ENCODE measurements around the gene AKAP6.

AKAP6 gene

DNA sequence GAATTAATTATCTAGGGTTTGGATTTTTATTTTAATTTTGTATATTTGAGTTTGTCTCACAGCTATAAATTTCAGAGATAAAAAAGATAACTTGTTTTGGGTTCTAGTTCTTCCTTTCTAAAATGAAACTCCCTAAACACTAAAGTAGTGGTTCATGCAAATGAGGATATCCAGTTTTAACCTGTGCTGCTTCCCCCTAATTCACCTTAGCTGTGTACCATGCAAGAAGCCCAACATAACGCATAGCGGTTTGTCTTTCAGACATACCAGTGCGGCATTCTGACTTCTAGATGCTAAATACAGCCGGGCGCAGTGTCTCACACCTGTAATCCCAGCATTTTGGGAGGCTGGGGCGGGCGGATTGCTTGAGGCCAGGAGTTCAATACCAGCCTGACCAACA is 320.9 kb downstream of the AKAP6 start:
- Mint-ChIP-seq H3K4me1 (no peaks in the 10 kb centered on the region), H3K27me3 (no peaks in the 10 kb centered on the region), H3K4me3 (no peak overlapping the region), H3K9me3 (no peaks in the 10 kb centered on the region), H3K36me3 (no peaks in the 10 kb centered on the region), H3K27ac (no peak overlapping the region)
- no peak for DNase-seq
- CTCF ChIA-PET, result no interaction called here

DNA sequence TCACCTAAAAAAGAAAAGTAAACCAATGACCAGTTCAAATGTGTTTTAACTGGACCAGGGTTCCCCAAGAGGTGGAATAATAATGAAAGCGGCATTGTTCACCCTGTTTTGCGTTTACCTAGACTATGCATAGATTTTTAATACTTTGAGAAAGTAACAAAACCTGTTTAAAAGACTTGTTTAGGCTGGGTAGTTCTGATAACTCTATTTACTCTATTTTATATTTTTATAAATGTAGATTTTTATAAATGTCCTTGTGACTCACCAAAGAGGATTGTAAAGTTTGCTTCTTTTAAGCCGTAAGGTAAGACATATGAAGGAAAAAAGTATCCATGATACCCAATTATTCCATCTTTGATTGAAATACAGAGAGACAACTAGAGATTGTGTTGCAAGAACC is 321.6 kb downstream of the AKAP6 start:
- H3K27me3 Mint-ChIP-seq, result no peaks in the 10 kb centered on the region
- CTCF ChIA-PET, result no interaction called here
- no peak overlapping the region for H3K27ac Mint-ChIP-seq
- H3K4me1 Mint-ChIP-seq, result no peaks in the 10 kb centered on the region
- no peaks in the 10 kb centered on the region for H3K9me3 Mint-ChIP-seq
- H3K36me3 Mint-ChIP-seq, result no peaks in the 10 kb centered on the region
- DNase-seq, result no peak
- no peak overlapping the region for H3K4me3 Mint-ChIP-seq

DNA sequence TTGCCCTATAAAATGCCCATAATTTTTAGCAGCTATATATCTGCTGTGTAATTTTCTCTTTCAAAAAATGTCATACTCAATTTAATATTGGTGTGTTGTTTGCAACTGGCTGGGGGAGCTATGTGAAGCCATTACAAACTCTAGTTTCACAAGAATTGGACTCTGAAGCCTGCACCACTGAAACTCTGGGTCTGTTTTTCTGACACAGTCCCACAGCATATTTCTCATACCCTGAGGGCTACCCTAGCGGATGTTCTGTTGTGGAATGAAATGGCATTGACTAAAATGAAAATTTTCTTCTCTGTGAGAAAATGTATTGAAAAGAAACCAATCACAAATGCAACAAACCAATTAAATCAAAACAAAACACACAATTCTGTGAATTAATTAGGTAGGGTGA is 325.0 kb downstream of the AKAP6 start:
- Mint-ChIP-seq H3K4me1 (no peaks in the 10 kb centered on the region), H3K9me3 (no peaks in the 10 kb centered on the region), H3K27ac (no peak overlapping the region), H3K4me3 (no peak overlapping the region), H3K36me3 (no peaks in the 10 kb centered on the region), H3K27me3 (no peaks in the 10 kb centered on the region)
- CTCF ChIA-PET, result no interaction called here
- no peak for DNase-seq

DNA sequence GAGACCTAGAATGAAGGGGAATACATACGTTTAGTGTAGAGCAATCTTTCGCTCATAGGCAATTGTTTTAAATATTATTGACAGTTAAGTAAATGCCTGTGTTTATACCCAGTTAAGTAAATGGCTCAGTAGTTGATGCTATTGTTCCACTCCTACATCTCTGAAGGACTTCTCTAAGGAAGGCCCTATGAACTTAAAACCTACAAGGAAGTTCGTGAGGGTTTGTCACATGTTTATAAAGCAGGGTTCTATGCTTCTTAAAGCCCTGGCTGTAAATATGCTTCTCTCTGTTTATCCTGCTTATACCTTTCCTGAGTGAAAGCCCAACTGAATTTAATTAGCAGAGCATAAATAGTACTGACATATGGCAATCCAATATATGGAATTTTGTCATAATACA is 327.5 kb downstream of the AKAP6 start:
- H3K27me3 Mint-ChIP-seq, result no peaks in the 10 kb centered on the region
- H3K4me1 Mint-ChIP-seq, result no peaks in the 10 kb centered on the region
- H3K4me3 Mint-ChIP-seq, result no peak overlapping the region
- no peak overlapping the region for H3K27ac Mint-ChIP-seq
- DNase-seq, result no peak
- H3K9me3 Mint-ChIP-seq, result no peaks in the 10 kb centered on the region
- no peaks in the 10 kb centered on the region for H3K36me3 Mint-ChIP-seq
- CTCF ChIA-PET, result no interaction called here

DNA sequence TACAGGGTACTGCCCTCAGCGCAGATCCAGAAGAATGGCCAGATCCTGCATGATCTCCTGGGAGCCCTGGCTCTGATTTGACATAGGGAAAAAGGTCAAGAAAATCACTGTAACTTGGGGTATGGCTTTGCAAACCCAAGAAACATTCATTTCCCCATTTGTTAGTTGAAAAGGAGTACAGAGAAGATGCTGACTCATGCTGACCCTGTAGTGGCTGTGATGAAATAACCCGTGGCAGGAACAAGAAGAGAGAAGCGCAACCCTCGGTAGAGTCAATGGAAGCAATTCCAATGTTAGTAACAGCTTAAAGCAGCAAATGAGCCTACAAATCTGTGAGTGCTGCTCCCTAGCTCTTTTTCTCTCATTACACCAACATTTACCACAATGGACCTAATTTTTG is 328.0 kb downstream of the AKAP6 start:
- H3K4me1 Mint-ChIP-seq, result no peaks in the 10 kb centered on the region
- no peaks in the 10 kb centered on the region for H3K27me3 Mint-ChIP-seq
- no peak overlapping the region for H3K4me3 Mint-ChIP-seq
- H3K27ac Mint-ChIP-seq, result no peak overlapping the region
- CTCF ChIA-PET, result no interaction called here
- H3K9me3 Mint-ChIP-seq, result no peaks in the 10 kb centered on the region
- no peak for DNase-seq
- no peaks in the 10 kb centered on the region for H3K36me3 Mint-ChIP-seq

DNA sequence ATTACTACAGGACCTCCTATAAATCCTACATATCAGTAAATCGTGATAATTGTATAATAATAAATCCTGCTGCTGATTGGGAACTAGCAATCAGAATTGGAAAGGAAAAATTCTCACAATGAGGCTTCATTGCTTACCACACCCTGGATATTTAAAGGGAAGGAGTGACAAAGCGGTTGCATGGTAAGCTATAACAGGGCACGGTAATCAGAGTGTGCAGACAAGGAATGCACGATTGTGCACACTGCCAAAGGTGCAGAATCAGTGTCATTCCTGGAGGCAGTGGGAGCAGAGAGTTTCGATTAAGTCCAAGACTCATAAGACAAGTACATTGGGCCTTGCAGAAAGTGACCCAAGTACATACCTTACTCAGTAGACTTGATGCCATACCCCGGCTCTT is 332.1 kb downstream of the AKAP6 start:
- H3K36me3 Mint-ChIP-seq, result no peaks in the 10 kb centered on the region
- DNase-seq, result no peak
- H3K27me3 Mint-ChIP-seq, result no peaks in the 10 kb centered on the region
- CTCF ChIA-PET, result no interaction called here
- no peak overlapping the region for H3K4me3 Mint-ChIP-seq
- no peak overlapping the region for H3K27ac Mint-ChIP-seq
- no peaks in the 10 kb centered on the region for H3K4me1 Mint-ChIP-seq
- no peaks in the 10 kb centered on the region for H3K9me3 Mint-ChIP-seq

DNA sequence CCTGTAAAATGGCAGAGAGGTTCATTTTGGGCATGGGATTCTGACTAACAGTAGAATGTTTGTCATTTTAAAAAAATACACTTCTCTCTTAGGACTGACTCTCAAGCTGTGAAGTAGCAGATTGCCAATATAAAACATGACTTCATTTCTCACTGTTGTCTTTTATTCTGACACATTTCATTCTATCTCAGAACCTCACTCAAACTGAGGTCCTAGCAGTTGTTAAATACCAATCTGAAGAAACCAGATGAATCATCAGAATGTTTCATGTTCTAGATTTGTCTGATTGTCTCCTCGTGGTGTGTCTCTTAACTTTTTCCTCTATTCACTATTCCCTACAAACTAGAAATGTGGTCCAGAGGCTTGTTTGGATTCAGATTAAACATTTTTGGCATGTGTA is 333.1 kb downstream of the AKAP6 start:
- no peaks in the 10 kb centered on the region for H3K27me3 Mint-ChIP-seq
- H3K36me3 Mint-ChIP-seq, result no peaks in the 10 kb centered on the region
- H3K27ac Mint-ChIP-seq, result no peak overlapping the region
- H3K9me3 Mint-ChIP-seq, result no peaks in the 10 kb centered on the region
- DNase-seq, result no peak
- H3K4me1 Mint-ChIP-seq, result no peaks in the 10 kb centered on the region
- no peak overlapping the region for H3K4me3 Mint-ChIP-seq
- CTCF ChIA-PET, result no interaction called here

DNA sequence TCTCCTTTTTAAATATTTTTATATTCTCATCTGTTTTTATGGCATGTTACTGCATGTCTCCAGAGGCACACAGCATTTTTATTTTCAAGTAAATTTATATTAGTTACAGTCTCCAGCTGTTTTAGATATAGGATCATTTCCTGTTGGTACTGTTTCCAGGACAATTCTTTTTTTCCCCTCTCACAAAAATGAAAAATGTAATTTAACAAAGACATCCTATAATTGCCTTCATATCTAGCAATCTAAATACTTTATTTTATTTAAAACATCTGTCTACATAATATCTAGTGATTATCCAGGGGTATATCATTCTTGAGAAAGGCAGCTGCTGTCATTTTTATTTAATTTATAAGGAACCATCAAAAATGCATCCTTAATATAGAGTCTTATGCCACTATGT is 337.2 kb downstream of the AKAP6 start:
- H3K27ac Mint-ChIP-seq, result no peak overlapping the region
- DNase-seq, result no peak
- no peak overlapping the region for H3K4me3 Mint-ChIP-seq
- CTCF ChIA-PET, result no interaction called here
- H3K9me3 Mint-ChIP-seq, result no peaks in the 10 kb centered on the region
- H3K27me3 Mint-ChIP-seq, result no peaks in the 10 kb centered on the region
- no peaks in the 10 kb centered on the region for H3K36me3 Mint-ChIP-seq
- no peaks in the 10 kb centered on the region for H3K4me1 Mint-ChIP-seq

DNA sequence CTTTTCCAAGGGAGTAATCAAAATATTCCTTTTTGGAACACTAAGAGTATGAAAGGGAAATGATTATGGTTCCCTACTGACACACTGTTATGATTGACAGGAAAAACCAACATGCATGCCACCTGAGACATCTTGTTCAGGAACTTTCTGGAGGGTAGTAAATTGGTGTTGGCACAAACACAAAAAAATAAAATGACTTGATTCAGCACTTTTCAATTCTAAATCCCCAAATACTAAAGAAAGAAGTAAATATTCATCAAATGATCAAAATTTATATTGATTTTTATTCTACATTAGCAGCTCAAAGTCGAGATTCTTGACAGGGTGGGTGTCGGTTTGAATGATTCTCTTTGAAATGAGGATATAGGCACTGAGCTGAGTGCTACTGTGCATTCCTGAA is 338.2 kb downstream of the AKAP6 start:
- CTCF ChIA-PET, result interaction anchor here (0.6 kb wide), 1 partner anchor 1203 kb away, joined by 4 read pairs; no protein-coding TSS in a partner anchor
- Mint-ChIP-seq H3K27ac (no peak overlapping the region), H3K27me3 (no peaks in the 10 kb centered on the region), H3K4me1 (no peaks in the 10 kb centered on the region), H3K36me3 (no peaks in the 10 kb centered on the region), H3K4me3 (no peak overlapping the region), H3K9me3 (no peaks in the 10 kb centered on the region)
- DNase-seq, result no peak

DNA sequence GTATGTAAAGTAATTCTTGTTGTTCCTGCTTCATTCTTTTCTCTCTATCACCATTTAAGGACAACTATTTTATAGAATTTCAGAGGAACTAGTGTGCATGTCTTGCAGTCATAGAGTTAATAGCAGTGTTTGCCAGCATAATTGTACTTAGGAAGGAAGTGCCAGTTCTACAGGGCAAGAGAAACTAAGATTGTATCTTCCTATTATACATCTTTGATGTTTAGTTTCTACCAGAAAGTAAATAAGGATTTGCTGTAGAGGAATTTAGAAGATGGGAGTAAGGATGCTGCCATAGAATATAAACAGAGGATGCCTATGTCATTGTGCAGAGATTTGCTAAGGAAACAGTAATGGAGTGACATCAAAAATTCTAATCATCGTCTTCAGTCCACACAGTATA is 338.7 kb downstream of the AKAP6 start:
- Mint-ChIP-seq H3K27me3 (no peaks in the 10 kb centered on the region), H3K27ac (no peak overlapping the region), H3K4me3 (no peak overlapping the region), H3K36me3 (no peaks in the 10 kb centered on the region), H3K9me3 (no peaks in the 10 kb centered on the region), H3K4me1 (no peaks in the 10 kb centered on the region)
- CTCF ChIA-PET, result no interaction called here
- no peak for DNase-seq

DNA sequence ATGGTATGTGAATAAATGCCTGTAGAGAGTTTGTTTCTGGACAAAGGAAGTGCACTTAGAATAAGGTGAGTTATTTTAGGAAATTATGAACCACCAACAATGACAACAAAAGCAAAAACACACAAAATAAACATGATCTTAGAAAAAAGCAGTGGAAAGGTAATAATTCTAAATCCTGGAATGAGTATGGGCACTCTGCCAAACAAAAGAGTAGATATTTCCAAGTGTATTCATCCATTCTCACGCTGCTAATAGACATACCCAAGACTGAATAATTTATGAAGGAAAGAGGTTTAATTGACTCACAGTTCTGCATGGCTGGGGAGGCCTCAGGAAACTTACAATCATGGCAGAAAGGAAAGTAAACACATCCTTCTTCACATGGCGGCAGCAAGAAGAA is 340.3 kb downstream of the AKAP6 start:
- DNase-seq, result no peak
- no peak overlapping the region for H3K27ac Mint-ChIP-seq
- H3K36me3 Mint-ChIP-seq, result no peaks in the 10 kb centered on the region
- no peaks in the 10 kb centered on the region for H3K9me3 Mint-ChIP-seq
- CTCF ChIA-PET, result no interaction called here
- no peaks in the 10 kb centered on the region for H3K4me1 Mint-ChIP-seq
- no peak overlapping the region for H3K4me3 Mint-ChIP-seq
- no peaks in the 10 kb centered on the region for H3K27me3 Mint-ChIP-seq

DNA sequence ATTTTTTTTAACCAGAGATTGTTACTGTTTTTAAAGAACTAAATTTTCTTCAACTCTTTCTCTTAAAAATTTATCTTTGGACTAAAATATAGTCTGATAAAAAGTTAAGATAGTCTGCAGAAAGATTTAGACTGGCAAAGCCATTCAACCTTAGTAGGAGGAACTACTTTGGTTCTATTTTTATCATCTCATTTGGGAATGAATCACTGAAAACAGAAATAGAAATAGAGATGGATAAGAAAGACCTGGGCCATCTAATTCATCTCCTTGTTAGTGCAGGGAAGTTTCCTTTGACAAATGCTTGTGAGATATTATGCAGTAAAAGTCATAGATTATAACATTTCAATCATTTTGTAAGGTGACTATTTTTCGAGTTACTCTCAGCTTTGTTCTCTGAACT is 346.3 kb downstream of the AKAP6 start:
- no peaks in the 10 kb centered on the region for H3K27me3 Mint-ChIP-seq
- DNase-seq, result no peak
- no peaks in the 10 kb centered on the region for H3K36me3 Mint-ChIP-seq
- no peak overlapping the region for H3K27ac Mint-ChIP-seq
- no peaks in the 10 kb centered on the region for H3K9me3 Mint-ChIP-seq
- no peak overlapping the region for H3K4me3 Mint-ChIP-seq
- H3K4me1 Mint-ChIP-seq, result no peaks in the 10 kb centered on the region
- CTCF ChIA-PET, result no interaction called here

DNA sequence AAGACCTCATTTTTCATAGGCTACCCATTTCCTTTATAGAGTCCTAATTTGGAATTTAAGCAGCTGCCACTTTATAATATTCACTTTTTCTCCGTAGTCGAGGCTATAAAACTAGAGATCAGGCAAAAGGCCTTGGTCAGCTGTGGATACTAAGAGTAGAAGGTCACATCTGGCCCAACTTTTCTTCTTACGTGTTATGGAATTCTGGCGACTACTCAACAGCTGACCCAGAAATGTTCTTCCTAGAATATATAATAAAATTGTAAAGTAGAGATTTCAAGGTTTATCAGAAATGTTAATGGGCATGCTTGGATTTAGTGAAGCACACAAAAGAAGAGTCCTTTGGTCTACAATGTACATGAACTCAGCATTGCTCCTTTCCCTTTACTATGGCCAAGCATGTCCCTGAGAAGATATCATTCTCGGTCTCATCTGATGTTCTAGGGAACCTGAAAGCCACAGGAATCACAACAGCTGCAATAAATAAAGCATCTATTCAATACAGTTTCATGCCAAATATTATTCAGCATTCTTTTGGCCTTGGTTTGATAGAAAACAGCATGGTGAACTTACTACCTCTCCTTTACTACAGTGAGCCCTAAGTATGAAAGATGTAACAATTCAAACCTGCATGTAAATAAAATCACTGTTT is 348.2 kb downstream of the AKAP6 start:
- Mint-ChIP-seq H3K36me3 (no peaks in the 10 kb centered on the region), H3K27ac (no peak overlapping the region), H3K4me1 (no peaks in the 10 kb centered on the region), H3K9me3 (no peaks in the 10 kb centered on the region), H3K4me3 (no peak overlapping the region), H3K27me3 (no peaks in the 10 kb centered on the region)
- DNase-seq, result no peak
- CTCF ChIA-PET, result no interaction called here

DNA sequence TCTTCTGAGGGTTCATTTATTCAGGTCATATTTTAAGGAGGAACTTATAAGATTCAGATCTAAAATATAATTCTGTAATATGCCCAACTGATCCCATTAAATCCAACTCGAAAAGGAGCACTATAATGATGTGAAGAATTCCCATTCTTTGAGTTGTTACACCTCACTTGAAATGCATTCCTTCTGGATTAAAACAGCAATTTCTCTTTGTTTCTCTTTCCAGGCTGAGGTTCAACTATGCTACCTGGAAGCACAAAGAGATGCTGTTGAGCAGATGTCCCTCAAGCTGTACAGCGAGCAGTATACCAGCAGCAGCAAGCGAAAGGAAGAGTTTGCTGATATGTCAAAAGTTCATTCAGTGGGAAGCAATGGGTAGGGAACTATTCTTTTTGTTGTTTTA is 349.0 kb downstream of the AKAP6 start:
- no peaks in the 10 kb centered on the region for H3K9me3 Mint-ChIP-seq
- H3K4me3 Mint-ChIP-seq, result no peak overlapping the region
- no peaks in the 10 kb centered on the region for H3K36me3 Mint-ChIP-seq
- no peak overlapping the region for H3K27ac Mint-ChIP-seq
- CTCF ChIA-PET, result no interaction called here
- DNase-seq, result no peak
- H3K4me1 Mint-ChIP-seq, result no peaks in the 10 kb centered on the region
- no peaks in the 10 kb centered on the region for H3K27me3 Mint-ChIP-seq

DNA sequence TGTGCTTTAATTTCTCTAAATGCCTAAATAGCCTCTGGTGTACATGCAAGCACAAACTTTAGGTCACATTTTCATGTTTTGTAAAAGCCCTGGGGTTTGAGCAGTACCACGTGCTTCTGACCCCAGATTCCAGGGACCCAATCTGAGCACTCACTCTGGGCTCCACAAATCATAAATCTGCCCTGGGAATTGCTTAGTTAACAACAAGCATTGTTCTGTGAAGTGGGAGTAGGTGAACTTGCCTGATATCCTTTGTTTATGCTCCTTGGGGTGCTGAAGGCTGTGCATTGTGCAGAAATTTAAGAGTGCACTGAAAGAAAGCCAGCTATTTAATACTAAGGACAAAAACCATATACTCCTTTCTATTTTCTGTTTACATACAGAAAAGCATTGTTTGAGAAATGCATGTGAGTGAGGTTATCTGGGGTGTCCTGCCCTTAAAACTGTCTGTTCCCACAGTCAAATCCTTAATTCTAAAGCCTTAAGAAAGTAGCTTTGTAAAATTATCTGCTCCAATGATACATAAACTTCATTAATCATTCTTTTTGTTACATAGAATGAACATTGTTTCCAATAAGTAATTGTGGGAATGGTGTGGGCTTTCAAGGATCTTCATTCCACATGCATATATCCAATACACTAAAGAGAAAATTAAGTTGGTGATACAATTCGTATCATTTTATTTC is 351.0 kb downstream of the AKAP6 start:
- no peaks in the 10 kb centered on the region for H3K27me3 Mint-ChIP-seq
- no peaks in the 10 kb centered on the region for H3K9me3 Mint-ChIP-seq
- no peaks in the 10 kb centered on the region for H3K36me3 Mint-ChIP-seq
- CTCF ChIA-PET, result interaction anchor here (0.9 kb wide), 1 partner anchor 26 kb away, joined by 4 read pairs; no protein-coding TSS in a partner anchor
- no peak overlapping the region for H3K27ac Mint-ChIP-seq
- no peaks in the 10 kb centered on the region for H3K4me1 Mint-ChIP-seq
- no peak for DNase-seq
- H3K4me3 Mint-ChIP-seq, result no peak overlapping the region

DNA sequence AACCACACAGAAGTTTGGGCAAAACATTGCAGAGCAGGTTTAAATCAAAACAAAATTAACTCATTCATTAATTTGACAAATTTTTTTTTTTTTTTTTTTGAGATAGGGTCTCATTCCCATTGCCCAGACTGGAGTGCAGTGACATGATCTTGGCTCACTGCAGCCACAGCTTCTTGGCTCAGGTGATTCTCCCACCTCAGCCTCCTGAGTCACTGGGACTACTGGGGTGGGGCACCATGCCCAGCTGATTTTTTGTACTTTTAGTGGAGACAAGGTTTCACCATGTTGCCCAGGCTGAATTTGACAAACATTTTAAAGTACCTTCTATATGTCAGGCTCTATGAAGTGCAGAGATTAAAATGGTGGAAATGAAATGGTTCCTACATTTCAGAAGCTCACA is 352.5 kb downstream of the AKAP6 start:
- CTCF ChIA-PET, result no interaction called here
- no peak for DNase-seq
- no peaks in the 10 kb centered on the region for H3K4me1 Mint-ChIP-seq
- H3K9me3 Mint-ChIP-seq, result no peaks in the 10 kb centered on the region
- no peaks in the 10 kb centered on the region for H3K27me3 Mint-ChIP-seq
- H3K27ac Mint-ChIP-seq, result no peak overlapping the region
- no peak overlapping the region for H3K4me3 Mint-ChIP-seq
- H3K36me3 Mint-ChIP-seq, result no peaks in the 10 kb centered on the region

Measured in activated naive CD4-positive, alpha-beta T cell treated with anti-CD3 and anti-CD28 coated beads, Interleukin-2, amount 10 ng/mL, durations not matched to agents 7 days and 5 days (primary cell).